NK-92 (cell line): ENCODE measurements around the gene DDX39A.

ENCODE experiments used
- DNase-seq: peaks from one replicate; lab custom pipeline; 2025; ENCODE audit not compliant: unreplicated experiment; lab: John Stamatoyannopoulos, UW

The DDX39A gene

DNA sequence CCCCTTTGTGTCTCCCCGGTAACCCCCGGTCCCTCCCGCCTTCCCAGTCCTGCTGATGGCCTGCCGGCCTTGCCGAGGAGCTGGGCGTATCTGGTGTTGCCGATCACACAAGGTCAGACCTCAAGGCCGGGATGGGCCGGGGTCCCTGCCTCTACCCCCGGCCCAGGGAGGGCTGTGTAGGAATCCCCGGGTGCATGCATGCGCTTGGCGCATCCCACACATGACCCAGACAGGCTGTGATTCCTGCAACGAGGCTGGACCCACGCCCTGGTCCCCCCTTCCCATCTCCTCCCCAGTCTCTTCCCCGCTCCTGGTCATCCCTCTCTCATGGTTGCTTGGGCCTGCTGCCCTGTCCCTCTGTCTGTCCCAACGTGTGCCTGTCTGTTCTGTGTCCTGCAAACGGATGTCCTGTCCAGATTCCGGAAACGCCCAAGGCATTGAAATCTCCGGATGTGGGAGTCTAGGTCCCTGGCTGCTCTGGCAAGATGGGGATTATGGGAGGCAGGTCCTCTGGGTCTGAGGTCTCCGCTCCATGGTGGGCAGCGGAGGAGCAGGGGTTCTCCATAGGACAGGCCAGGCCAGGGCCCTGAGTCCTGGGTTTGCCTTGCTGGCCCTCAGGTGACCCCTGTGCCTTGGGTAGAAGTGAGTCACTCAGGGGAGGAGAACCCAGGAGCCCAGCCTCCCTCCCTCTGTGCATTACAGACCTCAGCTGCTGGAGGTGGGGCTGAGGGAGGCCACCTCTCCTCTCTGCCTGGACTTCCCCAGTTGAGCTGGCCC lies 15.6 kb upstream of the DDX39A start:
- no peak for DNase-seq

DNA sequence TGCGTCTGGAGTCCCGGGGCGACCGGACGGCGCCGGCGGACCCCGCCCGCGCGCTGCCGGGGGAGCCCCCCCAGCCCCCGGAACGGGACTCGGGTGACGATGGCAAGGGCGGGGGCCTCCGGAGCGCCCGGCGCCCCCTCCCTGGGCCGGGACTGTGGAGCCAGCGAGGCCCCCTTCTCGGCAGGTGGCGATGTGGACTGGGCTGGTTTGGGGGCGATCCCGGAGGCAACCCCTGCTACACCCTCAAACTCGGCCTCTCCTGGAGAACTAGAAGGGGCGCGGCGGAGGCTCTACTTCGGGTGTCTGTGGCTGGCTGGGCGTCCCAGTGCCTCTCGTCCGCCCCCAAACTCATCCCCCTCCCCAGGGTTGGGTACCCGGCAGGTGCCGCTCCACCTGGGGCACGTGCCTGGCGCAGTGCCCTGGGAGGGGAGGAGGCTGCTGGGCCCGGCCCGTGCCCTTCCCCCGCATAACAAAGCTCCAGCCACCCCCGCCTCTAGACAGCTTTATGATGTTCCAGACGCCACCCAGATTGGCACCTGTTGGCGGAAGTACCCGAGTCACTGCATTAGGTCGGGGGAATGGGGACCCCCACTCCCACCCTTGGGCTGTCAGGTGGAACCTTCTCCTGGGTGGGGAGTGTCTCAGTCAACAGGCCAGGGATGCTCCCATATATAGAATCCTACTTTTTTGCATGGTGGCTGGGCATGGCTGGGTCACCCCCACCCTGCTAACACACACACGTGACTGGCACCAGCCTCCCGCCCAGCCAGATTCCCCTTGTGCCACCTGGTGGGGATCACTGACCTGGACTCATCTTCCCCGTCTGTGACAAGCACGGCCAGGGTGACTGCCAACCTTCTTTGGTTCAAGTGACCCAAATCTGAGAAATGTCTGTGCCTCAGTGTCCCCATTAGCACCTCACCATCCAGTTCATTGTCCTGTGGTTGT lies 14.7 kb upstream of the DDX39A start:
- no peak for DNase-seq

DNA sequence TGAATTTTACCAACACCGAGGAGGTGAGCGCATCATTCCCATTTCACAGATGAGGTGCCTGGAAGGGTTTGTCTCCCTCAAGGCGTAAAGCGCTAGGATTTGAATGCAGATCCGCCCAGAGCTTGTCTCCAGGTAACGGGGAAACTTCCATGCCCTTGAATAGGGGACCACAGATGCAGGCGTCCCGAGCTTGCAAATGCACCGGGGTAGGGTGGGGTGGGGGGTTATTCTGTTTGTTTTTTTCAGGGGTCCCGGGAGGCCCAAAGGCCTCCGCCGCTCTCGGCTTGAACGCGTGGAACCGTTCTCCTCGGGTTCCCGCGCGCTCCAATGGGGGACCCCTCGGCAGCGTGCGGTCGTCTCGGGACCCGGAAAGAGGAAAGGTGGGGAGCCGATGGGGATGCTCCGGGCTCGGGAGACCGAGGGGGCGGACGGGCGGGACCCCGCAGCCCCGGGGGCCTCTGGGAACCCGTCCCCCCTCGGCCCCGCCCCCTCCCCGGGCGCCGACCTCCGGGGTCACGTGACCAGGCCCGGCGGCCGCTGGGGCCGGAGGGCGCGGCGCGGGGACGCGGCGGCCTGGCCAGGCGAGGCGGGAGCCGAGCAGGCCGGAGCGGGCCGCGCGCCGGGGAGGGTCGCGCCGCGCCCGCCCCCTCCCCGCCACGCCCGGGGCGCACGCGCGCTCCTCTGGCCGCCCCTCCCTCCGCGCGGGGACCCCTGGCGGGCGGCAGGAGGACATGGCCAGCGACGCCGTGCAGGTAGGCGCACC lies 13.8 kb upstream of the DDX39A start, which contains the start of gene PKN1:
Gene PKN1, plus strand, starts transcription at position 516 of the 763 bp plus-strand sequence. Its CDS starts 216 bp downstream, at position 732.
- no peak for DNase-seq

DNA sequence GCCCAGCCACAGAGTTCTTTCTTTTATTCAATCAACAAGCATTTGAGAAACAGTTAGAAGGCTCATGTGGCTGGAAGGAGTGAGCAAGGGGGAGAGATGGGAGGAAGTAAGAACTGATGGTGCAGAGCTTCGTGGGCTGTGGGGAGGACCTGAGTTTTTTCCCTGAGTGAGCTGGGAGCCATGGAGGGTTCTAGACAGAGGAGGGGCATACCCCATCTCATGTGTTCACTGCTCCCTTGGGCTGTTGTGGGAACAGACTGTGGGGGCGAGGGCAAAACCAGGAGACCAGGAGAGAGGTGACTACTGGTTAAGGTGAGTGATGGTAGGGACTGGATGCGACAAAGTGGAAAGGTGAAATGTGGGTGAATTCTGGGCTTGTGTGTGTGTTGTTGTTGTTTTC lies 11.6 kb upstream of the DDX39A start:
- DNase-seq, result no peak

DNA sequence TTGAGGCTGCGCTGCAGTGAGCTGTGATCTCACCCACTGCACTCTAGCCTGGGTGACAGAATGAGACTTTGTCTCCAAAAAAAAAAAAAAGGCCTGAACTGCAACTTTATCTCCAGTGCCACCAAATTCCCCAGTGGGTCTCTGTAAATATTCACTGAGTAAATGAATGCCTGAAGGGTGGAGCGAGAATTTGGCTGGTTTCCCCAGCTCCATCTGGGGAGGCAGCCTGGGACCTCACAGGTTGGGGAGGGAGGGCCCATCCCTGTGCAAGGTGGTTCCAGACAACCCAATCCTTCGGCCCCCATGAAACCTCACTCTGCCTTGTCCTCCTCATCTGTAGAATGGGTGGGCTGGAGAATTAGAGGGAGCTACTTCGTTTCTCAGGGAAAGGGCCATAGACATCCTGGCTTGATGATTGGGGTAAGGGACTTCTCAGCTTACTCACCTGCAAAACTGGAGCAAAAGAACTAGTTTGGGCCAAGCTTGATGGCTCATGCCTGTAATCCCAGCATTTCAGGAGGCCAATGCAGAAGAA lies 9.8 kb upstream of the DDX39A start:
- no peak for DNase-seq

DNA sequence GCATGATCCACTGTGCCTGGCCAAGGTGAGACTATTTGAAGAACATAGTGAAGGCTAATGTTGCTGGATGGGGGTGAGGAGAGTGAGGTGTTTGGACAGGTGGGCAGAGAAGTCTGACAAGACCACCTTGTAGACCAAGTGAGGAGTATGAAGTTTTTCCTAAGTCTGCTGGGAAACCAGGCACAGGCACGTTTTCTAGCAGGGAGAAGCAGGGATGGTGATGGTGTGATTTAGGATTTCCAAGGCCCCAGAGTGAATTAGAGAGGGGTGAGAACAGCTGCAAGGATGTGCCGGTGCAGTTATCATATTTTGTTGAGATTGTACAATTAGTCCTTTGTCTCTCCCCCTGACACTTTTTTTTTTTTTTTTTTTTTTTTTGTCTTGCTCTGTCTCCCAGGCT lies 8.3 kb upstream of the DDX39A start:
- DNase-seq, result no peak

DNA sequence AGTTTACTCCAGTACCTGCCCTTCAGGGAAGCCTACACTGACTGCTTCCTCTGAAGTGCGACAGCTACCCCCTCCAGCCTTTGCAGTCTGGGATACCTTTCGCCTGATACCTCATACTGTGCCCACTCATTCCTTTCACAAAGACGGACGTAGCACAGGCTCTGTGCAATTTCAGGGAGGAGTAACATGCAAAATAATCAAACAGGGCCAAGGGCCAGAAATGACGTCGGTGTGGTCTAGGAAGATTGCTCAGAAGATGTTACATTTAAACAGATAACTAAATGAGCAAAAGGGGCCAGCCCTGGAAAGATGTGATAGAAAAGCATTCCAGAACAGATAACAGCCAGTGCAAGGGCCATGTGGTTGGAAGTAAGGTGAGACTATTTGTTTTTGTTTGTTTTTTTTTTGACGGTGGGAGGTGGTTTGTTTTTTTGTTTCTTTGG lies 6.6 kb upstream of the DDX39A start:
- DNase-seq, result no peak

DNA sequence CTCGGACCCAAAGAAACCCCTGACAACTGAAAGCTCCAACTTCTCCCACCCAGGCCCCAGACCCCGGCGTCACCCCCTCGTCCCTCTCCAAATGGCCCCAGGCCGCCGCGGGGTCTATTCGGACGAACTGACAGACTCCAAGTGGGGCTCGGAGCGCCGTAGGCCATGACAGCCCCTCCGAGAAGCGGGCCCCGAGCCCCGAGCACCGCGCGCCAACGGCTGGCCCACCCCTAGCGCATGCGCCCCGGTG lies 360 bp downstream of the DDX39A start:
- DNase-seq, result no peak

DNA sequence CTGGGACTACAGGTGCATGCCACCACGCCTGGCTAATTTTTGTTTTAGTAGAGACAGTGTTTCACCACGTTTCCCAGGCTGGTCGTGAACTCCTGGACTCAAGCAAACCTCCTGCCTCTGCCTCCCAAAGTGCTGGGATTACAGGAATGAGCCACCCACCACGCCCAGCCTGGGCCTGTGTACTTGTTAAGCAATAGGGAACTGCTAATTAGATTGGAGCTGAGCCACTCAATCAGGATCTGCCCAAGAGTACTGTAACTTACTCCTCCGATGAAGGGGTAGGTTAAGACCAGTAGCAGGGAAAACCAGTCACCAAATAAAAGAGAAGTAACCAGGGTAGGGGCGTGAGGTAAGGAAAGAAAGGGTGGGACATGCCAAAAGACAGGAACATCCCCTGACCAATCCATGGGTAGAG lies 2.3 kb downstream of the DDX39A start:
- no peak for DNase-seq

DNA sequence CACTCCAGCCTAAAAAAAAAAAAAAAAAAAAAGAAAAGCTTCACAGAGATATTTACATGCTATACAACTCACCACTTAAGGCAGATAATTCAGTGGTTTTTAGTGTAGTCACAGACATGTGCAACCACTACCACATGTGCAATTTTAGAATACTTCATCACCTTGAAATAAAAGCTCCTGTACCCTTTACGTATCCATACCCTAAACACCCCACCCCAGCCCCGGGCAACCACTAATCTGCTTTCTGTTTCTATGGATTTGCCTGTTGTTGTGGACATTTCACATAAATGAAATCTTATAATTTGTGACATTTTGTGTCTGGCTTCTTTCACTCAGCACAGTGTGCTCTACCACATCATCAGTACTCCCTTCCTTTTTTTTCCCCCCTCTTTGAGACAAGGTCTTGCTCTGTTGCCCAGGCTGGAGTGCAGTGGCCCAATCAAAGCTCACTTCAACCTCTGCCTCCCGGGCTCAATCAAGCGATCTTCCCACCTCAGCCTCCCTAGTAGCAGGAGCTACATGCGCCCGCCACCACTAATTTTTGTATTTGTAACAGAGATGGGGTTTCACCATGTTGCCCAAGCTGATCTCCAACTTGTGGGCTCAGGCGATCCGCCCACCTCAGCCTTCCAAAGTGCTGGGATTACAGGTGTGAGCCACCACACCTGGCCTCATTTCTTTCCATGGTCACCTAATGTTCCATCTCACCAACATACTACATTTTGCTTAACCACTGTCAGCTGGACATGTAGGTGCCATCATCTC lies 4.0 kb downstream of the DDX39A start:
- no peak for DNase-seq

DNA sequence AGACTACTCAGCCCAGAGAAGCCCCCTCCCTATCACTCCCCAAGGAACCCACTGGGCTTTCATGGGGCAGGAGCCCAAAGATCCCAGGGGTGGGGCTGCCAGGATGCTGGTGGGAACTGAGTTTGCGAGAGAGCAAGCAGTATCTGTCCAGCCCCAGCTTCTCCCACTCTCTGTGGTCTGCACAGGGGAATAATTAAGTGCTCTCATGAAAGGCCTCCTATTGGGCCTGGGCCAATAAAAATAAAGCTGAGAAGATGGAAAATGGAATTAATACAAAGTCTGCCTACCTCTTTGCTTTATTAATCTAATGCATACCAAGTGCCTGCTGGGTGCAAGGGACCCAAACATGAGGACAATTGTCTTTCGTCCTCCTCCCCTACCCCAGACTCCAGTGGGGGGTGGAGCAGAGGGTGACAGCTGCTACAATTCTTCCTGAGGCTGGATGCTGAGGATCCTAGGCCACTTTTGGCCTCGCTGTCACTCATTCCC lies 5.4 kb downstream of the DDX39A start:
- no peak for DNase-seq

DNA sequence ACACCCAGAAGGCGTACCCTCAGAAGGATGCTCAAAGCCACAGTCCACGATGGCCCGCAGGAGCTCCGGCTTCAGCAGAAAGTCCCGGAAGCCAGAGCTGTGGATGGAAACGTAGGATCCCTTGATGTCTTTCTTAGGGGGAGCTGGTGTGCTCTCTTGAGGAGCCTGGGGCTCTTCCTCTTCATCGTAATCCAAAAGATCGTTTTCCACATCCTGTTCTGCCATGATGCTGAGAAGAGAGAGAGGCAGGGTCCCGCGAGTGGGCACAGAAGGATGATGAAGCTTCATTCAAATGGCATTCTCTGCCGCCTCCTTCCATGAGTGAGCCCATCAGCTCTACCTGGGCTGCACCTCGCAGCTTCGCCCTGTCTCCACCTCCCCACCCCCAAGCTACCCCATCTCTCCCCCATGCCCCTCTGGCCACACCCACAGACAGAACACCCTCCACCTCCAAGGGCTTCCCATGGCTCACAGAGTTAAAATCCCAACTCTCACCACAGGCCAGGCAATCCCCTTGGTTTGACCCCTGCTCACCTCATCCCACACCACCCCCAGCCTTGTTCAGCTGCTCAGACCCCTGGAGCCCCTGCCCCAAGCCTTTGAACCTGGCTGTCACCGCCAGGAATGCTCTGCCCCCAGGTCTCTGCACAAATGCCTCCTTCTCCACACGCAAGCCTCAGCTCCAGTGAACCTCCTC lies 6.0 kb downstream of the DDX39A start:
- DNase-seq, result no peak

DNA sequence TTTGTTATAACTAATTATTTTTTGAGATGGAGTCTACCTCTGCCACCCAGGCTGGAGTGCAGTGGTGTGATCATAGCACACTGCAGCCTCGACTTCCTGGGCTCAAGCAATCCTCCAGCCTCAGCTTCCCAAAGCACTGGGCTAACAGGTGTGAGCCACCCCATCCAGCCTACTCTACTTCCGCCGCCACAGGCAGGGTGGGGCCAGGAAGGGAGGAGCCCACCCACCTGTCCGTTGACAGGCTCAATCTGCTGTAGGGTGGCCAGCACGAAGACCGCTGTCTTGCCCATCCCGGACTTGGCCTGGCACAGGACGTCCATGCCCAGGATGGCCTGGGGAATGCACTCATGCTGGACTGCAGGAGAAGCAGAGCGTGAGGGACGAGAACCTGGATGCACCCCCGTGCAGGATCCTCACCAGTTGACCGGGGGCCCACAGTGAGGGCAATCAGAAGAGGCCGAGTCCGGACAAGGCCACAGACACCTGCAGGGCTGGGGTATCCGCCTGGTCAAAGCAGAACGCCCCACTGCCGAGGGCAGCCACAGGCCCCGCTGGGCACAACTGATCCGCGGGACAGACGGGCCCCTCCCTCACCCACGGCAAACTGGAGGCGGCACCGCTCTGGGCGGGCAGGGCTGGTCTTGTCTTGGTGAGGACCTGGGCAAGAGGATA lies 6.7 kb downstream of the DDX39A start:
- DNase-seq, result no peak

DNA sequence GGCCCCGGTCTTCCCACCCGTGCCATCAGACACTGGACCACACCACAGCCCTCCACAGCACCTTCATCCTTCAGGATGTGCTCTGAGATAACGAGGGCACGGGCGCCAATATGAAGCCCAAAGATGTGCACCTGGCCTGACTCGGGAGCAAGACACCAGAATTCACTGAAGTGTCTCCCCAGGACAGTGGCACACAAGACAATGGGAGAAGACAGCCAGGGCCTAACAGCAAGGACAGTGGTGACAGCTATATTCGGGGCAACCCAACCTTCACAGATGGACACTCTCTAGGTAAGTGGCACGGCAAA lies 7.2 kb downstream of the DDX39A start:
- DNase-seq, result no peak

DNA sequence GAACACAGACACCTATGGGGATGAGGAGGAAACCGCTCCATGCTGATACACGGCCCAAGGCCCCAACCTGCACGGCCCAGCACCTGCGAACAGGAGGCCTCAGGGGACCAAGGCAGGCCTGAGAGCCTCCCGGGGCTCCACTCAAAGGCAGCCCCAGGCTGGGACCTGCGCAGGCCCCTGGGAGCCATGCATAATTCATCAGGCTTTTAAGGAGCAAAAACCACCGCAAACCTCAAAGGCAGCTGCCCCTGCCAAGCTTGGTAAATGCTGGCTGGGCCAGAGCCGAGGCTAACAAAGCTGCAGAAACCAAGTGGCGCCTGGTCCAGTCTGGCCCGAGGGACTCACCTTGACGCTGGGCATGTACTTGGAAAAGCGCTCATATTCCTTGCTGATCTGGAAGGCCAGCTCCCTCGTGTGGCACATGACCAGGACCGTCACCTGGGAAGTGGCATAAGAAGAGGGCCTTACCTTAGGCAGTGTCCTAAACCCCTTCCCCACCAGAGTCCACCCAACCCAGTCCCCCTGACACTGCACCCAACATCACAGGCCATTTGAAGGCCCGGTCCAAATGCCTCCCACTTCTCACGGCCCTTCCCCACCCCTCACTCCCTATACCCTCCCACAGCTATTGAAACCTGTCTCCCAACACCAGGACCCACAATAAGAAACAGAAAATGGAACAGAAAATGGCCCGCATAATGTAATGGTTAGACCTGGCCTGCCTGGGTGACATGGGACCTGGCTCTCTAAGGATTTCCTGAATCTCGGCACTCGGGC lies 7.8 kb downstream of the DDX39A start:
- no peak for DNase-seq

DNA sequence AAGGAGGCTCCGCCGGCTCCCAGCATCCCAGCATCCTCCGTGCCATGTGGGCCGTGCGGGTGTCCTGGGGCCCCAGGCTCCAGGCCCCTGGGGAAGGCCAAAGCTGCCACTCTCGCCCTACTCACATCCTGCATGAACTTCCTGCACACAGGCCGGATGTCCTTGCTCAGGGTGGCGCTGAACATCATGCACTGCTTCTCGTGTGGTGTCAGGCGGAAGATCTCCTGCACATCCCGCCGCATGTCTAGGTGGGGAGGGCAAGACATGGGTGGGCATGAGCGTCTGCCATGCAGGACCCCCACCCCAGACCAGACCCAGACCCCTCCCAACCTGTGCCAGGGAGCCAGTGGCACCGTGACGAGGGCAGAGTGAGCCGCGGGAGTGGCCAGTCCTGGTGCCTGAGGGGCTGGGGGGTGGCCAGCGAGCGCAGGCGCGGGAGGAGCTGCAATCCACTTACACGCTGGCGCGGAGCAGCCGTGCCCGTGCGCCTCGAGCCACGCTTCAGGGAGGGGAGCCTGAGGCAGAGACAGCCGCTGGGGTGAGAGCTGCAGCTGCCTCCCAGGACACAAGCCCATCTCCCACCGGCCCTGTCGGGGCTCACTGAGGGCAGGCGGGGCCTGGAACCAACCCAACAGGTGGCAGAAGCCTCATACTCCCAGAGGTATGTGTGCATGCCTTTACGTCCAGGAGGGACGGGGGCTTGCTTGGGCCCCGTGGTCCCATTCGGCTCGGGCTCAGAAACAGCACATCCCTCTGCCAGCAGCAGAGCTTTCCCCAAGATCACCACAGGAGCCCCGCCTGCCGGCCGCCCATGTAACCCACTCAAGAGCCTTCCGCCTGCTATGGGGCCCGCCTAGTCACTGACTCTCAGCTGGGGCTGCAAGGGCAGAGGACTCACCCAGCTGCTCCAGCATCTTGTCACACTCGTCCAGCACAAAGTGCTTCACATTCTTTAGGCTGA lies 8.8 kb downstream of the DDX39A start:
- no peak for DNase-seq
